ENCODE measurements around the gene MAGI2.

GRCh38 chr7:79453266-79453557 lies 255 bp downstream of the MAGI2 start:
- TF ChIP-seq EZH2phosphoT487 (IDR thresholded peaks at IDR 0.05; ENCODE audit: borderline replicate concordance) (no peak), CTCF (IDR thresholded peaks at IDR 0.05 in 2 of 3, conservative IDR thresholded peaks at IDR 0.05 in 1 of 3; ENCODE audit: borderline replicate concordance in 1 of 3, insufficient read depth in 1 of 3, low read depth in 2 of 3, low read length in 2 of 3) (no peak), EZH2 (IDR thresholded peaks at IDR 0.05) (no peak), RAD21 (IDR thresholded peaks at IDR 0.05; ENCODE audit: low read depth) (no peak), TCF7L2 (IDR thresholded peaks at IDR 0.05; ENCODE audit: borderline replicate concordance, extremely low read depth, insufficient read depth, insufficient read length) (no peak)
